SH-SY5Y (cell line): ENCODE results near the gene NHS.

Source experiments
- GATA2 ChIP-seq: IDR thresholded peaks from 2 replicates; pipeline ENCODE4 v1.6.1; 2011; ENCODE audit warnings: mild to moderate bottlenecking, low read depth, low read length
- GATA3 ChIP-seq: IDR thresholded peaks from 2 replicates; pipeline ENCODE4 v1.6.1; 2011; ENCODE audit warnings: low read depth, mild to moderate bottlenecking, low read length, moderate library complexity

GRCh38 chrX:17472424-17472823 lies 97.4 kb downstream of the NHS start:
- no peak for TF ChIP-seq GATA3
- TF ChIP-seq GATA2 = no peak
